ENCODE results near the gene ADGRG7.

ADGRG7 gene

GRCh38 chr3:100695696-100696095 is 86.3 kb downstream of the ADGRG7 start:
- no peak overlapping the region for H3K4me3 ChIP-seq (IDR thresholded peaks at IDR 0.05; ENCODE audit: insufficient read depth, low read depth, low read length)
- no peak overlapping the region for H3K9ac ChIP-seq
- H3K79me2 ChIP-seq (ENCODE audit: insufficient read depth, low read depth) = no peaks in the 10 kb centered on the region
- no peak overlapping the region for H3K4me2 ChIP-seq
- no peaks in the 10 kb centered on the region for H3K36me3 ChIP-seq (ENCODE audit: insufficient read depth)
- TF ChIP-seq CTCF (conservative IDR thresholded peaks at IDR 0.05; ENCODE audit: low read depth, low read length) = no peak
- no peak overlapping the region for H2AFZ ChIP-seq (ENCODE audit: low read depth)
- H4K20me1 ChIP-seq (ENCODE audit: insufficient read depth) = no peaks in the 10 kb centered on the region
- no peaks in the 10 kb centered on the region for H3K27me3 ChIP-seq (ENCODE audit: insufficient read depth, low read depth)
- H3K27ac ChIP-seq = no peak overlapping the region
- no peaks in the 10 kb centered on the region for H3K4me1 ChIP-seq (ENCODE audit: low read depth, poor library complexity, severe bottlenecking)

GRCh38 chr3:100696161-100696560 is 86.8 kb downstream of the ADGRG7 start:
- no peaks in the 10 kb centered on the region for H3K79me2 ChIP-seq (ENCODE audit: insufficient read depth, low read depth)
- H3K9ac ChIP-seq = no peak overlapping the region
- no peak overlapping the region for H3K27ac ChIP-seq
- H3K27me3 ChIP-seq (ENCODE audit: insufficient read depth, low read depth) = no peaks in the 10 kb centered on the region
- no peaks in the 10 kb centered on the region for H3K36me3 ChIP-seq (ENCODE audit: insufficient read depth)
- no peaks in the 10 kb centered on the region for H3K4me1 ChIP-seq (ENCODE audit: low read depth, poor library complexity, severe bottlenecking)
- H2AFZ ChIP-seq (ENCODE audit: low read depth) = no peak overlapping the region
- no peak for TF ChIP-seq CTCF (conservative IDR thresholded peaks at IDR 0.05; ENCODE audit: low read depth, low read length)
- H4K20me1 ChIP-seq (ENCODE audit: insufficient read depth) = no peaks in the 10 kb centered on the region
- H3K4me2 ChIP-seq = no peak overlapping the region
- no peak overlapping the region for H3K4me3 ChIP-seq (IDR thresholded peaks at IDR 0.05; ENCODE audit: insufficient read depth, low read depth, low read length)

GRCh38 chr3:100697172-100697571 is 87.8 kb downstream of the ADGRG7 start:
- Histone ChIP-seq H3K4me1 (ENCODE audit: low read depth, poor library complexity, severe bottlenecking) (peaks cover 1% of the 10 kb centered on the region), H3K79me2 (ENCODE audit: insufficient read depth, low read depth) (no peaks in the 10 kb centered on the region), H3K9ac (no peak overlapping the region), H3K4me2 (no peak overlapping the region), H4K20me1 (ENCODE audit: insufficient read depth) (no peaks in the 10 kb centered on the region), H2AFZ (ENCODE audit: low read depth) (no peak overlapping the region), H3K27me3 (ENCODE audit: insufficient read depth, low read depth) (no peaks in the 10 kb centered on the region), H3K27ac (no peak overlapping the region), H3K4me3 (IDR thresholded peaks at IDR 0.05; ENCODE audit: insufficient read depth, low read depth, low read length) (no peak overlapping the region), H3K36me3 (ENCODE audit: insufficient read depth) (no peaks in the 10 kb centered on the region)
- TF ChIP-seq CTCF (conservative IDR thresholded peaks at IDR 0.05; ENCODE audit: low read depth, low read length) = no peak

GRCh38 chr3:100697723-100698285 is 88.4 kb downstream of the ADGRG7 start:
- H3K9ac ChIP-seq = no peak overlapping the region
- no peak overlapping the region for H3K4me3 ChIP-seq (IDR thresholded peaks at IDR 0.05; ENCODE audit: insufficient read depth, low read depth, low read length)
- no peak overlapping the region for H2AFZ ChIP-seq (ENCODE audit: low read depth)
- no peak overlapping the region for H3K4me2 ChIP-seq
- H3K27me3 ChIP-seq (ENCODE audit: insufficient read depth, low read depth) = no peaks in the 10 kb centered on the region
- no peaks in the 10 kb centered on the region for H4K20me1 ChIP-seq (ENCODE audit: insufficient read depth)
- no peak for TF ChIP-seq CTCF (conservative IDR thresholded peaks at IDR 0.05; ENCODE audit: low read depth, low read length)
- H3K27ac ChIP-seq = no peak overlapping the region
- no peaks in the 10 kb centered on the region for H3K36me3 ChIP-seq (ENCODE audit: insufficient read depth)
- H3K79me2 ChIP-seq (ENCODE audit: insufficient read depth, low read depth) = no peaks in the 10 kb centered on the region
- peaks cover 7% of the 10 kb centered on the region for H3K4me1 ChIP-seq (ENCODE audit: low read depth, poor library complexity, severe bottlenecking)
